SH-SY5Y (cell line): Measurements from ENCODE around the gene CFAP126.

ENCODE experiments used
- GATA2 ChIP-seq: IDR thresholded peaks from 2 replicates; pipeline ENCODE4 v1.6.1; 2011; ENCODE audit warnings: mild to moderate bottlenecking, low read depth, low read length
- GATA3 ChIP-seq: IDR thresholded peaks from 2 replicates; pipeline ENCODE4 v1.6.1; 2011; ENCODE audit warnings: low read depth, mild to moderate bottlenecking, low read length, moderate library complexity

- TF ChIP-seq GATA2 (no peak), GATA3 (no peak)
Measured at GRCh38 chr1:161379071-161379470, 11.4 kb upstream of the CFAP126 start.
